Activated CD8-positive, alpha-beta memory T cell treated with anti-CD3 and anti-CD28 coated beads for 4 hours (primary cell): ENCODE results near the gene SLC44A1.
A peak's percentile ranks its signal among the peaks of the same experiment; 100 is the strongest.

Experiments
- DNase-seq, 2 donors: peaks; one replicate each; pipeline ENCODE4 v3.0.0-alpha.2; 2020; ENCODE audit warnings: low read depth in 2 of 2

The SLC44A1 gene

GRCh38 chr9:105392531-105392930, 148.1 kb downstream of the SLC44A1 start:
- no peak for DNase-seq

GRCh38 chr9:105393576-105394344, 149.3 kb downstream of the SLC44A1 start:
- no peak for DNase-seq

- no peak for DNase-seq
These were observed 152.0 kb downstream of the SLC44A1 start for GRCh38 chr9:105396441-105396840.

- no peak for DNase-seq
These were observed 152.4 kb downstream of the SLC44A1 start for GRCh38 chr9:105396901-105397300.

GRCh38 chr9:105399117-105399516, 154.7 kb downstream of the SLC44A1 start:
- DNase-seq, result no peak

- DNase-seq, result no peak
These were observed 157.2 kb downstream of the SLC44A1 start for GRCh38 chr9:105401651-105402050.

- DNase-seq, result no peak
These were observed 159.2 kb downstream of the SLC44A1 start for GRCh38 chr9:105403552-105404248.

- DNase-seq, result peak in 1 of 2 donors; percentile 17
These were observed 161.2 kb downstream of the SLC44A1 start for GRCh38 chr9:105405514-105406131.

GRCh38 chr9:105406369-105406768, 161.9 kb downstream of the SLC44A1 start:
- DNase-seq, result no peak

- no peak for DNase-seq
These were observed 169.1 kb downstream of the SLC44A1 start for GRCh38 chr9:105413525-105413924.

- DNase-seq, result peak; percentile 27 to 33
These were observed 170.7 kb downstream of the SLC44A1 start for GRCh38 chr9:105414947-105415661.

GRCh38 chr9:105415662-105415980, 171.2 kb downstream of the SLC44A1 start:
- DNase-seq, result no peak

GRCh38 chr9:105416840-105417239, 172.4 kb downstream of the SLC44A1 start:
- DNase-seq, result no peak

- DNase-seq, result no peak
These were observed 174.4 kb downstream of the SLC44A1 start for GRCh38 chr9:105418588-105419500.

GRCh38 chr9:105419816-105420597, 175.6 kb downstream of the SLC44A1 start:
- DNase-seq, result no peak

- DNase-seq, result no peak
These were observed 176.7 kb downstream of the SLC44A1 start for GRCh38 chr9:105421154-105421553.

GRCh38 chr9:105421864-105422263, 177.4 kb downstream of the SLC44A1 start:
- no peak for DNase-seq

GRCh38 chr9:105425816-105426433, 181.5 kb downstream of the SLC44A1 start:
- no peak for DNase-seq

GRCh38 chr9:105426657-105427056, 182.2 kb downstream of the SLC44A1 start:
- DNase-seq, result no peak
